Transverse colon (tissue), 3 donors: ENCODE measurements around the gene PDE4DIP.
"Not testable (repeated sequence)": the region's sequence is repeated elsewhere in the genome, so short reads cannot be mapped to it uniquely, and the experiment has no call there.

Experiments used
- EP300 ChIP-seq: sonication (generic); formaldehyde crosslinking; IDR thresholded peaks from one replicate; pipeline ENCODE4 v1.6.1; 2017; ENCODE audit warnings: antibody characterized with exemption, low read depth
- POLR2A ChIP-seq: fragments of 450-650 bp; IDR thresholded peaks from one replicate; pipeline ENCODE4 v1.6.1; 2016; ENCODE audit warnings: antibody characterized with exemption, mild to moderate bottlenecking, moderate library complexity
- TF ChIP-seq, protein P1 (sequence below), 5 experiments: fragments of 200-600 bp in 3 of 5; fragments of 450-650 bp in 2 of 5; sonication (generic) in 3 of 5; IDR thresholded peaks; 1 replicate in 2 of 5; 2 replicates in 3 of 5; pipeline ENCODE4 v1.5.1; 2016 to 2017; ENCODE audit warnings: antibody characterized with exemption in 5 of 5, inconsistent platforms in 3 of 5, mild to moderate bottlenecking in 2 of 5, moderate library complexity in 1 of 5

DNA sequence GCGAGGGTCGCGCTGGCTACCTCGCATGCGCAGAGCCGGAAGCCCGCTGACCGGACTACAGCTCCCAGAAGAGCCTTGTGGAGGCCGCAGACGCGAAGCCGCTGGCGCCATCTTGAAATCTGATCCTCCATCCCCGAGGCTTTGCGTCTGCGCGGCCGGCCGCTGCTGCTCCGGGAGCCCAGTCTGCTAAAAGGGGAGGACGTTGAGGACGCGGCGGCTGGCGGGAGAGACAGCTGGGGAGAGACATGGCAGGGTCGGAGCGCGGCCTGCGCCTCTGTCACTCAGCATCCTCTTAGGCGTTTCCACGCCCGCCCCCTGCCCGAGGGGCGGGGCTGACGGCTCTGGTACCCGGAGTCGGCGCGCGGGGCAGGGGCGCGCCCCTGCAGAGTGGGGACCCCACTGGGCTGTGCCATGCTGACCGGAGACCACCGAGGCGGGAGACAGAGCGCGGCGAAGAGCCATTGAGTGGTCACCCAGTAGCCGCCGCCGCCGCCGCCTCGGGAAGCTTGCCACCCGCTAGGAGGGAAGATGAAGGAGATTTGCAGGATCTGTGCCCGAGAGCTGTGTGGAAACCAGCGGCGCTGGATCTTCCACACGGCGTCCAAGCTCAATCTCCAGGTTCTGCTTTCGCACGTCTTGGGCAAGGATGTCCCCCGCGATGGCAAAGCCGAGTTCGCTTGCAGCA is 108.2 kb downstream of the PDE4DIP start:
- TF ChIP-seq, protein P1, sequence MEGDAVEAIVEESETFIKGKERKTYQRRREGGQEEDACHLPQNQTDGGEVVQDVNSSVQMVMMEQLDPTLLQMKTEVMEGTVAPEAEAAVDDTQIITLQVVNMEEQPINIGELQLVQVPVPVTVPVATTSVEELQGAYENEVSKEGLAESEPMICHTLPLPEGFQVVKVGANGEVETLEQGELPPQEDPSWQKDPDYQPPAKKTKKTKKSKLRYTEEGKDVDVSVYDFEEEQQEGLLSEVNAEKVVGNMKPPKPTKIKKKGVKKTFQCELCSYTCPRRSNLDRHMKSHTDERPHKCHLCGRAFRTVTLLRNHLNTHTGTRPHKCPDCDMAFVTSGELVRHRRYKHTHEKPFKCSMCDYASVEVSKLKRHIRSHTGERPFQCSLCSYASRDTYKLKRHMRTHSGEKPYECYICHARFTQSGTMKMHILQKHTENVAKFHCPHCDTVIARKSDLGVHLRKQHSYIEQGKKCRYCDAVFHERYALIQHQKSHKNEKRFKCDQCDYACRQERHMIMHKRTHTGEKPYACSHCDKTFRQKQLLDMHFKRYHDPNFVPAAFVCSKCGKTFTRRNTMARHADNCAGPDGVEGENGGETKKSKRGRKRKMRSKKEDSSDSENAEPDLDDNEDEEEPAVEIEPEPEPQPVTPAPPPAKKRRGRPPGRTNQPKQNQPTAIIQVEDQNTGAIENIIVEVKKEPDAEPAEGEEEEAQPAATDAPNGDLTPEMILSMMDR (IDR thresholded peaks at IDR 0.05): not testable (repeated sequence)
- not testable (repeated sequence) for TF ChIP-seq EP300, POLR2A
